Neural cell (in vitro differentiated cells): ENCODE measurements around the gene LMLN. TPM values are rescaled to one million over a fixed set of nuclear protein-coding genes. Genes with fewer than 3 reads are reported as not detected.

Experiments
- H2AFZ ChIP-seq: fragments of 200-600, 300-800 bp; sonication (generic), shearing (Covaris generic); 2 replicates; pipeline ENCODE4 v1.6.0; 2014; ENCODE audit warnings: low read depth, mild to moderate bottlenecking, antibody characterized with exemption, low read length, moderate library complexity
- H3F3A ChIP-seq: fragments of 200-600 bp; shearing (Covaris generic); 2 replicates; pipeline ENCODE4 v1.6.1; 2016; ENCODE audit warnings: mild to moderate bottlenecking, moderate library complexity, mixed read lengths, antibody characterized with exemption, low read length; ENCODE audit not compliant: insufficient read depth, poor library complexity, severe bottlenecking
- H3K27ac ChIP-seq: fragments of 200-600, 300-800 bp; sonication (generic), shearing (Covaris generic); 2 replicates; pipeline ENCODE4 v1.5.1; 2014; ENCODE audit warnings: mild to moderate bottlenecking, low read length, moderate library complexity
- H3K27me3 ChIP-seq: fragments of 300-800, 200-600 bp; sonication (generic), shearing (Covaris generic); 2 replicates; pipeline ENCODE4 v1.6.0; 2014; ENCODE audit warnings: mild to moderate bottlenecking, low read depth, low read length, moderate library complexity; ENCODE audit not compliant: insufficient read depth
- H3K36me3 ChIP-seq: fragments of 300-800, 200-600 bp; sonication (generic), shearing (Covaris generic); 2 replicates; pipeline ENCODE4 v1.5.1; 2014; ENCODE audit warnings: mild to moderate bottlenecking, antibody characterized with exemption, low read length, moderate library complexity; ENCODE audit not compliant: insufficient read depth
- H3K4me2 ChIP-seq: fragments of 300-800, 200-600 bp; sonication (generic), shearing (Covaris generic); 2 replicates; pipeline ENCODE4 v1.6.0; 2014; ENCODE audit warnings: mild to moderate bottlenecking, low read length
- H3K4me3 ChIP-seq: fragments of 300-800, 200-600 bp; sonication (generic), shearing (Covaris generic); 2 replicates; pipeline ENCODE4 v1.5.1; 2014; ENCODE audit warnings: mild to moderate bottlenecking, low read length, moderate library complexity
- H3K79me2 ChIP-seq: fragments of 200-600 bp; shearing (Covaris generic); replicated peaks from 2 replicates; pipeline ENCODE4 v1.6.0; 2014; ENCODE audit warnings: mild to moderate bottlenecking, low read length, moderate library complexity; ENCODE audit not compliant: insufficient read depth
- H3K9ac ChIP-seq: fragments of 300-800, 200-600 bp; sonication (generic), shearing (Covaris generic); 2 replicates; pipeline ENCODE4 v1.6.1; 2016; ENCODE audit warnings: mild to moderate bottlenecking, low read length, mixed read lengths
- H3K9me2 ChIP-seq: fragments of 200-600 bp; shearing (Covaris generic); 2 replicates; pipeline ENCODE4 v1.6.1; 2016; ENCODE audit warnings: mild to moderate bottlenecking, low read length, mixed read lengths; ENCODE audit not compliant: insufficient read depth
- H3K9me3 ChIP-seq: fragments of 200-600, 300-800 bp; sonication (generic), shearing (Covaris generic); 2 replicates; pipeline ENCODE4 v1.6.1; 2016; ENCODE audit warnings: mild to moderate bottlenecking, mixed run types, low read length, moderate library complexity, mixed read lengths
- H4K20me1 ChIP-seq: fragments of 200-600 bp; shearing (Covaris generic); 2 replicates; pipeline ENCODE4 v1.6.1; 2016; ENCODE audit warnings: mild to moderate bottlenecking, mixed run types; ENCODE audit not compliant: insufficient read depth
- EP300 ChIP-seq: fragments of 450-650 bp; conservative IDR thresholded peaks from 2 replicates; pipeline ENCODE4 v1.6.1; 2014; ENCODE audit warnings: antibody characterized with exemption, mild to moderate bottlenecking, moderate library complexity; ENCODE audit not compliant: poor library complexity, severe bottlenecking
- EZH2 ChIP-seq: fragments of 200-600, 300-800 bp; shearing (Covaris generic), sonication (generic); IDR thresholded peaks from 2 replicates; pipeline ENCODE4 v1.6.1; 2014; ENCODE audit warnings: antibody characterized with exemption, low read length, borderline replicate concordance, mild to moderate bottlenecking; ENCODE audit not compliant: insufficient read depth, poor library complexity, severe bottlenecking
- MXI1 ChIP-seq: fragments of 450-650 bp; conservative IDR thresholded peaks from 2 replicates; pipeline ENCODE4 v1.6.1; 2014; ENCODE audit warnings: antibody characterized with exemption, mild to moderate bottlenecking; ENCODE audit not compliant: poor library complexity, severe bottlenecking
- POLR2AphosphoS5 ChIP-seq: IDR thresholded peaks from 2 replicates; pipeline ENCODE4 v1.6.1; 2012
- RAD21 ChIP-seq: fragments of 450-650 bp; conservative IDR thresholded peaks from 2 replicates; pipeline ENCODE4 v1.6.1; 2014; ENCODE audit warnings: antibody characterized with exemption, mild to moderate bottlenecking, moderate library complexity
- REST ChIP-seq: IDR thresholded peaks from 2 replicates; pipeline ENCODE4 v1.6.1; 2012; ENCODE audit warnings: borderline replicate concordance
- SMC3 ChIP-seq: fragments of 450-650 bp; conservative IDR thresholded peaks from 2 replicates; pipeline ENCODE4 v1.6.1; 2014; ENCODE audit warnings: antibody characterized with exemption, mild to moderate bottlenecking, moderate library complexity; ENCODE audit not compliant: poor library complexity
- TAF1 ChIP-seq: IDR thresholded peaks from 2 replicates; pipeline ENCODE4 v1.6.1; 2012; ENCODE audit warnings: low read depth
- polyA plus RNA-seq: library from polyadenylated mRNA; depleted of rRNA; stranded (reverse); fragments of >200 nt; gene quantifications from 2 replicates; pipeline ENCODE4 v1.2.3, GENCODE V29; 2014
- TF ChIP-seq, protein P1 (sequence below): fragments of 450-650 bp; IDR thresholded peaks from 2 replicates; pipeline ENCODE4 v1.5.1; 2014; ENCODE audit warnings: antibody characterized with exemption, mild to moderate bottlenecking, moderate library complexity; ENCODE audit not compliant: poor library complexity, severe bottlenecking

Gene LMLN
- polyA plus RNA-seq, 1 donor from 2014 or later = 3.1 TPM

- Histone ChIP-seq H3K36me3 (no peaks in the 10 kb centered on the region), H3K4me3 (no peak overlapping the region), H3F3A (no peaks in the 10 kb centered on the region), H3K9me2 (no peaks in the 10 kb centered on the region), H3K27ac (no peak overlapping the region), H3K9me3 (no peaks in the 10 kb centered on the region), H3K79me2 (no peaks in the 10 kb centered on the region), H3K9ac (no peak overlapping the region), H2AFZ (no peak overlapping the region), H4K20me1 (no peaks in the 10 kb centered on the region), H3K4me2 (no peak overlapping the region), H3K27me3 (peaks cover 50% of the 10 kb centered on the region)
- TF ChIP-seq POLR2AphosphoS5 (no peak), SMC3 (no peak), EZH2 (no peak), EP300 (no peak), MXI1 (no peak), REST (no peak), RAD21 (no peak), TAF1 (no peak)
- TF ChIP-seq, protein P1, sequence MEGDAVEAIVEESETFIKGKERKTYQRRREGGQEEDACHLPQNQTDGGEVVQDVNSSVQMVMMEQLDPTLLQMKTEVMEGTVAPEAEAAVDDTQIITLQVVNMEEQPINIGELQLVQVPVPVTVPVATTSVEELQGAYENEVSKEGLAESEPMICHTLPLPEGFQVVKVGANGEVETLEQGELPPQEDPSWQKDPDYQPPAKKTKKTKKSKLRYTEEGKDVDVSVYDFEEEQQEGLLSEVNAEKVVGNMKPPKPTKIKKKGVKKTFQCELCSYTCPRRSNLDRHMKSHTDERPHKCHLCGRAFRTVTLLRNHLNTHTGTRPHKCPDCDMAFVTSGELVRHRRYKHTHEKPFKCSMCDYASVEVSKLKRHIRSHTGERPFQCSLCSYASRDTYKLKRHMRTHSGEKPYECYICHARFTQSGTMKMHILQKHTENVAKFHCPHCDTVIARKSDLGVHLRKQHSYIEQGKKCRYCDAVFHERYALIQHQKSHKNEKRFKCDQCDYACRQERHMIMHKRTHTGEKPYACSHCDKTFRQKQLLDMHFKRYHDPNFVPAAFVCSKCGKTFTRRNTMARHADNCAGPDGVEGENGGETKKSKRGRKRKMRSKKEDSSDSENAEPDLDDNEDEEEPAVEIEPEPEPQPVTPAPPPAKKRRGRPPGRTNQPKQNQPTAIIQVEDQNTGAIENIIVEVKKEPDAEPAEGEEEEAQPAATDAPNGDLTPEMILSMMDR = no peak
Observed at GRCh38 chr3:198088421-198088955, 128.5 kb downstream of the LMLN start.

GRCh38 chr3:198090795-198091332 lies 130.8 kb downstream of the LMLN start:
- H3K4me2 ChIP-seq = no peak overlapping the region
- TF ChIP-seq REST (no peak), POLR2AphosphoS5 (no peak), SMC3 (no peak), MXI1 (no peak), EZH2 (no peak), TAF1 (no peak), RAD21 (no peak), EP300 (no peak)
- TF ChIP-seq, protein P1 = no peak
- H3F3A ChIP-seq = no peaks in the 10 kb centered on the region
- H3K36me3 ChIP-seq = no peaks in the 10 kb centered on the region
- peaks cover 26% of the 10 kb centered on the region for H3K27me3 ChIP-seq
- H3K27ac ChIP-seq = no peak overlapping the region
- H4K20me1 ChIP-seq = no peaks in the 10 kb centered on the region
- no peaks in the 10 kb centered on the region for H3K79me2 ChIP-seq
- H3K9me3 ChIP-seq = no peaks in the 10 kb centered on the region
- no peak overlapping the region for H2AFZ ChIP-seq
- H3K9ac ChIP-seq = no peak overlapping the region
- no peaks in the 10 kb centered on the region for H3K9me2 ChIP-seq
- no peak overlapping the region for H3K4me3 ChIP-seq
